HL-60/S4 (cell line): Measurements from ENCODE around the gene COL5A3.

Experiments used
- in situ Hi-C: fragments of 300-500 bp; cut with MboI; formaldehyde crosslinking; loops from 2 replicates; pipeline ENCODE4 v1.14.3; 2022; ENCODE audit warnings: low sequenced_read_pairs

Gene COL5A3

DNA sequence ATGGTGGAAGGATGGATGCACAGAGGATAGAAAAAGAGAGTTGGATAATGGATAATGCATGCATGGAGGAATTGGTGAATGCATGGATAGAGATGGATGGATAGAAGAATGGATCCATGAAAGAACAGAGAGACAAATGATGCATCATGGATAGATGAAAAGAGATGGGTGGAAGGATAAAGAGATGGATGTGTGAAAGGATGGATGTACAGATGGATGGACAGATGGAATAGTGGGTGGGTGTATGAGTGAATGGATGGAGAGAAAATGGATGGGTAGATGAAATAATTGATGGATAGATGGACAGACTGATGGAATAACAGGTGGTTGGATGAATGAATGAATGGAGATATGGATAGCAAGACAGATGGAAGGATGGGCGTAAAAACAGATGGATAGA lies 99.7 kb downstream of the COL5A3 start:
- in situ Hi-C loops: no loop called here
